SK-N-SH treated with all-trans-retinoic acid at 6 μM for 48 hours (cell line): ENCODE measurements around the gene UBE2L3.

Source experiments
- ATAC-seq: fragments of 200-7000 bp; cut with Tn5 transposase; 3 replicates; pipeline ENCODE4 v1.9.1; 2020; ENCODE audit warnings: mild to moderate bottlenecking, moderate library complexity
- ARNTL ChIP-seq: fragments of 450-650 bp; formaldehyde crosslinking; IDR thresholded peaks from 2 replicates; pipeline ENCODE4 v1.5.0; 2020; ENCODE audit warnings: low read depth, mild to moderate bottlenecking, moderate library complexity, borderline replicate concordance
- BACH2 ChIP-seq: fragments of 250-450 bp; sonication (Bioruptor Pico); IDR thresholded peaks from 2 replicates; pipeline ENCODE4 v1.9.0; 2021; ENCODE audit warnings: mild to moderate bottlenecking, borderline replicate concordance
- CSDC2 ChIP-seq: fragments of 250-450 bp; sonication (Bioruptor Pico); IDR thresholded peaks from 2 replicates; pipeline ENCODE4 v1.5.0; 2020; ENCODE audit warnings: mild to moderate bottlenecking, moderate library complexity
- GLIS3 ChIP-seq: fragments of 250-450 bp; sonication (Bioruptor Pico); IDR thresholded peaks from 2 replicates; pipeline ENCODE4 v1.5.0; 2020; ENCODE audit warnings: mild to moderate bottlenecking, moderate library complexity
- ISL1 ChIP-seq: fragments of 250-450 bp; sonication (Bioruptor Pico); IDR thresholded peaks from 2 replicates; pipeline ENCODE4 v2.1.2; 2022; ENCODE audit warnings: mild to moderate bottlenecking, moderate library complexity
- OSR1 ChIP-seq: fragments of 250-450 bp; sonication (Bioruptor Pico); IDR thresholded peaks from 2 replicates; pipeline ENCODE4 v1.8.0; 2022; ENCODE audit warnings: moderate library complexity, mild to moderate bottlenecking, inconsistent platforms
- PPARA ChIP-seq: fragments of 250-450 bp; sonication (Bioruptor Pico); IDR thresholded peaks from 2 replicates; pipeline ENCODE4 v1.5.0; 2020; ENCODE audit warnings: mild to moderate bottlenecking, borderline replicate concordance
- RARB ChIP-seq: fragments of 250-450 bp; sonication (Bioruptor Pico); IDR thresholded peaks from 2 replicates; pipeline ENCODE4 v1.8.0; 2021; ENCODE audit warnings: mild to moderate bottlenecking, moderate library complexity
- SNAI2 ChIP-seq: fragments of 250-450 bp; sonication (Bioruptor Pico); IDR thresholded peaks from 2 replicates; pipeline ENCODE4 v1.5.0; 2020; ENCODE audit warnings: mild to moderate bottlenecking, moderate library complexity
- TOX ChIP-seq: fragments of 250-450 bp; sonication (Bioruptor Pico); IDR thresholded peaks from 2 replicates; pipeline ENCODE4 v1.8.0; 2021; ENCODE audit warnings: mild to moderate bottlenecking, moderate library complexity, borderline replicate concordance
- ZC3H10 ChIP-seq: fragments of 250-450 bp; sonication (Bioruptor Pico); IDR thresholded peaks from 2 replicates; pipeline ENCODE4 v1.5.1; 2021; ENCODE audit warnings: mild to moderate bottlenecking, moderate library complexity
- ZFP30 ChIP-seq: fragments of 450-650 bp; formaldehyde crosslinking; IDR thresholded peaks from 2 replicates; pipeline ENCODE4 v1.5.0; 2022; ENCODE audit warnings: mild to moderate bottlenecking, moderate library complexity
- ZNF565 ChIP-seq: fragments of 450-650 bp; formaldehyde crosslinking; conservative IDR thresholded peaks from 2 replicates; pipeline ENCODE4 v1.5.0; 2020; ENCODE audit warnings: low read depth, mild to moderate bottlenecking, moderate library complexity
- ZNF8 ChIP-seq: fragments of 450-650 bp; formaldehyde crosslinking; IDR thresholded peaks from 2 replicates; pipeline ENCODE4 v1.5.0; 2020; ENCODE audit warnings: mild to moderate bottlenecking, moderate library complexity
- TF ChIP-seq, protein P1 (sequence below): fragments of 250-450 bp; sonication (Bioruptor Pico); IDR thresholded peaks from 2 replicates; pipeline ENCODE4 v1.8.0; 2021; ENCODE audit warnings: low read depth, mild to moderate bottlenecking, moderate library complexity, borderline replicate concordance
- TF ChIP-seq, protein P2 (sequence below): fragments of 250-450 bp; sonication (Bioruptor Pico); IDR thresholded peaks from 2 replicates; pipeline ENCODE4 v1.8.0; 2020; ENCODE audit warnings: mild to moderate bottlenecking, moderate library complexity, borderline replicate concordance
- TF ChIP-seq, protein P3 (sequence below): fragments of 250-450 bp; sonication (Bioruptor Pico); IDR thresholded peaks from 2 replicates; pipeline ENCODE4 v1.5.0; 2020; ENCODE audit warnings: mild to moderate bottlenecking, moderate library complexity
- TF ChIP-seq, protein P4 (sequence below): fragments of 250-450 bp; sonication (Bioruptor Pico); IDR thresholded peaks from 2 replicates; pipeline ENCODE4 v1.5.1; 2020; ENCODE audit warnings: low read depth, mild to moderate bottlenecking, moderate library complexity

The UBE2L3 gene

DNA sequence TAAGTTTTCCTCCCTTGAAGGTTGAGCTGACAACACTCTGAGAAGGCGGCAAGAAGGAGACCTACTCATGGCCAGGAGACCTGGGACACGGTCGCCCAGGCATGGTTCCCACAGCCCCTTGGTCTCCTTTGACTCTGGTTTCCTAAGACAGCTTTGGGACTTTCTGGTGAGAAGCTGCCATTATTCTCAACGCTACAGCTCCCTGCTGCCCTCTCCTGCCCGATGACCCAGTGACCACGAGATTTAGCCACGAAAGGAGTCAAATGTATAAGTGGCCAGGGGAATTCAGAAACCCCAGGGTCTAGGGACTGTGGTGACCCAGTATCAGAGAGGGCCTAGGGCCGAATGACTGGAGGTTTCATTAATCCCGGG is 73.9 kb downstream of the UBE2L3 start:
- TF ChIP-seq, protein P1, sequence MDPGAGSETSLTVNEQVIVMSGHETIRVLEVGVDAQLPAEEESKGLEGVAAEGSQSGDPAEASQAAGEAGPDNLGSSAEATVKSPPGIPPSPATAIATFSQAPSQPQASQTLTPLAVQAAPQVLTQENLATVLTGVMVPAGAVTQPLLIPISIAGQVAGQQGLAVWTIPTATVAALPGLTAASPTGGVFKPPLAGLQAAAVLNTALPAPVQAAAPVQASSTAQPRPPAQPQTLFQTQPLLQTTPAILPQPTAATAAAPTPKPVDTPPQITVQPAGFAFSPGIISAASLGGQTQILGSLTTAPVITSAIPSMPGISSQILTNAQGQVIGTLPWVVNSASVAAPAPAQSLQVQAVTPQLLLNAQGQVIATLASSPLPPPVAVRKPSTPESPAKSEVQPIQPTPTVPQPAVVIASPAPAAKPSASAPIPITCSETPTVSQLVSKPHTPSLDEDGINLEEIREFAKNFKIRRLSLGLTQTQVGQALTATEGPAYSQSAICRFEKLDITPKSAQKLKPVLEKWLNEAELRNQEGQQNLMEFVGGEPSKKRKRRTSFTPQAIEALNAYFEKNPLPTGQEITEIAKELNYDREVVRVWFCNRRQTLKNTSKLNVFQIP: no peak
- TF ChIP-seq, protein P2, sequence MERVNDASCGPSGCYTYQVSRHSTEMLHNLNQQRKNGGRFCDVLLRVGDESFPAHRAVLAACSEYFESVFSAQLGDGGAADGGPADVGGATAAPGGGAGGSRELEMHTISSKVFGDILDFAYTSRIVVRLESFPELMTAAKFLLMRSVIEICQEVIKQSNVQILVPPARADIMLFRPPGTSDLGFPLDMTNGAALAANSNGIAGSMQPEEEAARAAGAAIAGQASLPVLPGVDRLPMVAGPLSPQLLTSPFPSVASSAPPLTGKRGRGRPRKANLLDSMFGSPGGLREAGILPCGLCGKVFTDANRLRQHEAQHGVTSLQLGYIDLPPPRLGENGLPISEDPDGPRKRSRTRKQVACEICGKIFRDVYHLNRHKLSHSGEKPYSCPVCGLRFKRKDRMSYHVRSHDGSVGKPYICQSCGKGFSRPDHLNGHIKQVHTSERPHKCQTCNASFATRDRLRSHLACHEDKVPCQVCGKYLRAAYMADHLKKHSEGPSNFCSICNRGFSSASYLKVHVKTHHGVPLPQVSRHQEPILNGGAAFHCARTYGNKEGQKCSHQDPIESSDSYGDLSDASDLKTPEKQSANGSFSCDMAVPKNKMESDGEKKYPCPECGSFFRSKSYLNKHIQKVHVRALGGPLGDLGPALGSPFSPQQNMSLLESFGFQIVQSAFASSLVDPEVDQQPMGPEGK: no peak
- TF ChIP-seq CSDC2 (CRISPR knock-in tag) (no peak), TOX (CRISPR knock-in tag) (no peak), ARNTL (CRISPR knock-in tag) (no peak), PPARA (CRISPR knock-in tag) (no peak), ZNF565 (CRISPR knock-in tag) (no peak), SNAI2 (CRISPR knock-in tag) (no peak), ZNF8 (CRISPR knock-in tag) (no peak), ISL1 (no peak), BACH2 (CRISPR knock-in tag) (no peak), RARB (CRISPR knock-in tag) (no peak), ZC3H10 (no peak)
- TF ChIP-seq, protein P3, sequence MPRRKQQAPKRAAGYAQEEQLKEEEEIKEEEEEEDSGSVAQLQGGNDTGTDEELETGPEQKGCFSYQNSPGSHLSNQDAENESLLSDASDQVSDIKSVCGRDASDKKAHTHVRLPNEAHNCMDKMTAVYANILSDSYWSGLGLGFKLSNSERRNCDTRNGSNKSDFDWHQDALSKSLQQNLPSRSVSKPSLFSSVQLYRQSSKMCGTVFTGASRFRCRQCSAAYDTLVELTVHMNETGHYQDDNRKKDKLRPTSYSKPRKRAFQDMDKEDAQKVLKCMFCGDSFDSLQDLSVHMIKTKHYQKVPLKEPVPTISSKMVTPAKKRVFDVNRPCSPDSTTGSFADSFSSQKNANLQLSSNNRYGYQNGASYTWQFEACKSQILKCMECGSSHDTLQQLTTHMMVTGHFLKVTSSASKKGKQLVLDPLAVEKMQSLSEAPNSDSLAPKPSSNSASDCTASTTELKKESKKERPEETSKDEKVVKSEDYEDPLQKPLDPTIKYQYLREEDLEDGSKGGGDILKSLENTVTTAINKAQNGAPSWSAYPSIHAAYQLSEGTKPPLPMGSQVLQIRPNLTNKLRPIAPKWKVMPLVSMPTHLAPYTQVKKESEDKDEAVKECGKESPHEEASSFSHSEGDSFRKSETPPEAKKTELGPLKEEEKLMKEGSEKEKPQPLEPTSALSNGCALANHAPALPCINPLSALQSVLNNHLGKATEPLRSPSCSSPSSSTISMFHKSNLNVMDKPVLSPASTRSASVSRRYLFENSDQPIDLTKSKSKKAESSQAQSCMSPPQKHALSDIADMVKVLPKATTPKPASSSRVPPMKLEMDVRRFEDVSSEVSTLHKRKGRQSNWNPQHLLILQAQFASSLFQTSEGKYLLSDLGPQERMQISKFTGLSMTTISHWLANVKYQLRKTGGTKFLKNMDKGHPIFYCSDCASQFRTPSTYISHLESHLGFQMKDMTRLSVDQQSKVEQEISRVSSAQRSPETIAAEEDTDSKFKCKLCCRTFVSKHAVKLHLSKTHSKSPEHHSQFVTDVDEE (CRISPR knock-in tag): no peak
- TF ChIP-seq, protein P4, sequence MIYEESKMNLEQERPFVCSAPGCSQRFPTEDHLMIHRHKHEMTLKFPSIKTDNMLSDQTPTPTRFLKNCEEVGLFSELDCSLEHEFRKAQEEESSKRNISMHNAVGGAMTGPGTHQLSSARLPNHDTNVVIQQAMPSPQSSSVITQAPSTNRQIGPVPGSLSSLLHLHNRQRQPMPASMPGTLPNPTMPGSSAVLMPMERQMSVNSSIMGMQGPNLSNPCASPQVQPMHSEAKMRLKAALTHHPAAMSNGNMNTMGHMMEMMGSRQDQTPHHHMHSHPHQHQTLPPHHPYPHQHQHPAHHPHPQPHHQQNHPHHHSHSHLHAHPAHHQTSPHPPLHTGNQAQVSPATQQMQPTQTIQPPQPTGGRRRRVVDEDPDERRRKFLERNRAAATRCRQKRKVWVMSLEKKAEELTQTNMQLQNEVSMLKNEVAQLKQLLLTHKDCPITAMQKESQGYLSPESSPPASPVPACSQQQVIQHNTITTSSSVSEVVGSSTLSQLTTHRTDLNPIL (CRISPR knock-in tag): no peak
- peak; percentile 60 for ATAC-seq

DNA sequence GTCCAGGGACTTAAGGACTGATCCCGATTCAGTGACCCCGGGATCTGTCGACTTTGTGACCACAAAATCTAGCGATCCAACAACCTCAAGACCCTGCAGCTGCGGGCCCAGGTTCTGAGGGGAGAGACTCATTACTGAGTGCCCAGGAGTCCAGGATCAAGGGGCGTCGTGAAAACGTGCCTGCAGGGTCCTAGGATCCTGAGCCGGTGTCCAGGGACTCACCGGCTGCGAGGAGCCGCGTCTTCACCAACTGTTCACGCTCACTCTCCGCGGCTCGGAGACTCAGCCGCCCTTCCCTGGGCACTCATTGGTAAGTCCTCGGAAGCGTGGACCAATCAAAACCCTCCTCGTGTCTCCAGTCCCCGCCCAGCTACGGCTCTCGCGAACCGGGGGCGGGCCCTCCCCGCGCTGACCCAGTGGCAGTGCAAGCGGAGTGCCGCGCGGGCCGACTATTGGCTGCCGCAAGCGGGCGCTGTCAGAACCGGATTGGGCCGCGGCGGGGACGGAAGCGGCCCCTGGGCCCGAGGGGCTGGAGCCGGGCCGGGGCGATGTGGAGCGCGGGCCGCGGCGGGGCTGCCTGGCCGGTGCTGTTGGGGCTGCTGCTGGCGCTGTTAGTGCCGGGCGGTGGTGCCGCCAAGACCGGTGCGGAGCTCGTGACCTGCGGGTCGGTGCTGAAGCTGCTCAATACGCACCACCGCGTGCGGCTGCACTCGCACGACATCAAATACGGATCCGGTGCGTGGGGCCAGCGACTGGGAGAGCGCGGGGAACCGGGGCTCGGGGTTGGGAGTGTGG is 74.5 kb downstream of the UBE2L3 start, which contains the start of gene SDF2L1:
SDF2L1 (plus strand) TSS at position 514 of the 795 bp plus-strand sequence; CDS start at position 549, 35 bp downstream.
- peak; percentile 95 for ATAC-seq
- TF ChIP-seq, protein P3 (CRISPR knock-in tag): no peak
- TF ChIP-seq CSDC2 (CRISPR knock-in tag) (no peak), ZC3H10 (no peak), ARNTL (CRISPR knock-in tag) (no peak), ZNF8 (CRISPR knock-in tag) (no peak), ISL1 (no peak), GLIS3 (no peak), ZFP30 (no peak), PPARA (CRISPR knock-in tag) (no peak), RARB (CRISPR knock-in tag) (no peak), OSR1 (CRISPR knock-in tag) (no peak), BACH2 (CRISPR knock-in tag) (no peak)
- TF ChIP-seq, protein P1: no peak
- TF ChIP-seq, protein P4 (CRISPR knock-in tag): no peak
